GM12891 (cell line): ENCODE results near the gene NEK6.

Experiments used
- POLR2A ChIP-seq: IDR thresholded peaks from 2 replicates; pipeline ENCODE4 v1.6.1; 2011; ENCODE audit warnings: low read depth, low read length, control low read depth
- POLR2AphosphoS5 ChIP-seq: IDR thresholded peaks from 2 replicates; pipeline ENCODE4 v1.6.1; 2011; ENCODE audit warnings: low read depth, low read length, control low read depth

- TF ChIP-seq POLR2AphosphoS5 = no peak
- TF ChIP-seq POLR2A = no peak
Observed at GRCh38 chr9:124228516-124228915, 29.2 kb upstream of the NEK6 start.
